ENCODE measurements around the gene PRLH. TPM values are rescaled to one million over a fixed set of nuclear protein-coding genes. Genes with fewer than 3 reads are reported as not detected.

PRLH gene
- total and polyA plus RNA-seq, 12 donors, result not detected

- ATAC-seq (no peak), DNase-seq (no peak)
- peaks cover 0 to 21% (median 11%) of the 10 kb centered on the region in 11 donors for H3K9me3 ChIP-seq
- H3K27ac ChIP-seq, result no peak overlapping the region
- H3K27me3 ChIP-seq, result no peaks in the 10 kb centered on the region
- H3K36me3 ChIP-seq, result peaks cover 0 to 24% (median 0%) of the 10 kb centered on the region in 9 donors
- TF ChIP-seq, protein P1, sequence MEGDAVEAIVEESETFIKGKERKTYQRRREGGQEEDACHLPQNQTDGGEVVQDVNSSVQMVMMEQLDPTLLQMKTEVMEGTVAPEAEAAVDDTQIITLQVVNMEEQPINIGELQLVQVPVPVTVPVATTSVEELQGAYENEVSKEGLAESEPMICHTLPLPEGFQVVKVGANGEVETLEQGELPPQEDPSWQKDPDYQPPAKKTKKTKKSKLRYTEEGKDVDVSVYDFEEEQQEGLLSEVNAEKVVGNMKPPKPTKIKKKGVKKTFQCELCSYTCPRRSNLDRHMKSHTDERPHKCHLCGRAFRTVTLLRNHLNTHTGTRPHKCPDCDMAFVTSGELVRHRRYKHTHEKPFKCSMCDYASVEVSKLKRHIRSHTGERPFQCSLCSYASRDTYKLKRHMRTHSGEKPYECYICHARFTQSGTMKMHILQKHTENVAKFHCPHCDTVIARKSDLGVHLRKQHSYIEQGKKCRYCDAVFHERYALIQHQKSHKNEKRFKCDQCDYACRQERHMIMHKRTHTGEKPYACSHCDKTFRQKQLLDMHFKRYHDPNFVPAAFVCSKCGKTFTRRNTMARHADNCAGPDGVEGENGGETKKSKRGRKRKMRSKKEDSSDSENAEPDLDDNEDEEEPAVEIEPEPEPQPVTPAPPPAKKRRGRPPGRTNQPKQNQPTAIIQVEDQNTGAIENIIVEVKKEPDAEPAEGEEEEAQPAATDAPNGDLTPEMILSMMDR (IDR thresholded peaks at IDR 0.05), result no peak
- intact Hi-C loops (cut with DNase I), result no loop called here
- WGBS, 2 donors, result 99 to 100% methylated on average over 1 of the region's 1 CpG
- peaks cover 0 to 12% (median 9%) of the 10 kb centered on the region in 9 donors for H3K4me1 ChIP-seq
- no peak overlapping the region for H3K4me3 ChIP-seq
These were observed 10.8 kb upstream of the PRLH start for GRCh38 chr2:237555560-237555959.

DNA sequence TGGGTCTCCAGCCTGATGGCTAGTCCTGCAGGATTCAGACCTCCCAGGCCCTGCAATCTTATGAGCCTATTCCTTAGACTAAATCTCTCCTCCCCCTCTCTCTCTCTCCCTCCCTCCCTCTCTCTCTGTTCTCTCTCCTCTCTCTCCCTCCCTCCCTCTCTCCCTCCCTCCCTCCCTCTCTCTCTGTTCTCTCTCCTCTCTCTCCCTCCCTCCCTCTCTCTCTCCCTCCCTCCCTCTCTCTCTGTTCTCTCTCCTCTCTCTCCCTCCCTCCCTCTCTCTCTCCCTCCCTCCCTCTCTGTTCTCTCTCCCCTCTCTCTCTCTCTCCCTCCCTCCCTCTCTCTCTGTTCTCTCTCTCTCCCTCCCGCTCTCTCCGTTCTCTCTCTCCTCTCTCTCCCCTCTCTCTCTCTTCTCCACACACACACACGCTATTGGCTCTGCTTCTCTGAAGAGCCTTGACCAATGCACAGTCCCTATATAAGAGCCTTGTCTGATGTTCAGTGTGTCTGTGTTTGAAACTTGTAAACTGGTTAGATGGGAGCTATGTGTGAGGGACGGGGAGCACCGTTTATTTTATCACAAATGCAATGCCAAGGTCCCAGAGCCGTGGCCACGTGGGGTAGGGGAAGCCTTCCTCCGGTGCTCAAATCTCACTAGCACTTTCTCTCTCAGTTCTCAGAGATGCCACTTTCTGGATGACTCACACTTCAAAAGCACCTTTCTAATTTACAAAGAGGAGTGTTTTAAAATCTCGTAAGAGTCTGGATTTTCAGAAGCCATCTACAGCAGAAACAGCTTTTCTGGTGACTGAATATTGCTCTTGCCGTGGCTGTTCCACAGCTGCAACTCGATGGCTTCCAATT lies 9.4 kb upstream of the PRLH start:
- Histone ChIP-seq H3K27ac (no peak overlapping the region), H3K27me3 (no peaks in the 10 kb centered on the region), H3K4me3 (no peak overlapping the region), H3K36me3 (peaks cover 0 to 24% (median 0%) of the 10 kb centered on the region in 9 donors), H3K4me1 (peaks cover 0 to 12% (median 9%) of the 10 kb centered on the region in 9 donors), H3K9me3 (peaks cover 0 to 21% (median 11%) of the 10 kb centered on the region in 11 donors)
- intact Hi-C loops (cut with DNase I), result no loop called here
- no peak for ATAC-seq
- no peak for DNase-seq
- TF ChIP-seq, protein P1 (IDR thresholded peaks at IDR 0.05), result no peak
- whole genome bisulfite sequencing, 2 donors, result 62 to 64% methylated on average over 11 of the region's 11 CpGs

DNA sequence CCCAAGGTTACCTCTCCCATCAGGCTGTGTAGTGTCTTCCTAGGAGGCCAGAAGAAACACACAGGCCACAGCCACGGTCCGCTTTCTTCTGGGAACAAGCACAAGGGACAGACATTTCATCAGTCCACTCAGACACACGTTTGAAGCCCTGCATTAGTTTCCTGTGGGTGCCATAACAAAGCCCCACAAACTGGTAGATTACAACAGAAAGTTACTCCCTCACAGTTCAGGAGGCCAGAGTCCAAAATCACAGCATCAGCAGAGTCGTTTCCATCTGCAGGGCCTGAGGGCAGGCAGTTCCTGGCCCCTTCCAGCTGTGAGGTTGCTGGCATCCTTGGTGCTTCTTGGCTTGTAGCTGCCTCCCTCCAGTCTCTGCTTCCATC lies 8.8 kb upstream of the PRLH start:
- Histone ChIP-seq H3K4me3 (no peak overlapping the region), H3K4me1 (peaks cover 0 to 12% (median 9%) of the 10 kb centered on the region in 9 donors), H3K27ac (no peak overlapping the region), H3K27me3 (no peaks in the 10 kb centered on the region), H3K9me3 (peaks cover 0 to 21% (median 11%) of the 10 kb centered on the region in 11 donors), H3K36me3 (peaks cover 0 to 21% (median 0%) of the 10 kb centered on the region in 9 donors)
- intact Hi-C loops (cut with DNase I), result no loop called here
- TF ChIP-seq, protein P1 (IDR thresholded peaks at IDR 0.05), result no peak
- WGBS, 2 donors, result 75 to 77% methylated on average over 4 of the region's 4 CpGs
- DNase-seq, result no peak
- ATAC-seq, result no peak

- WGBS, 2 donors, result 49 to 54% methylated on average over 22 of the region's 22 CpGs
- intact Hi-C loops (cut with DNase I), result no loop called here
- Histone ChIP-seq H3K27ac (no peak overlapping the region), H3K27me3 (peaks cover 0 to 7% (median 0%) of the 10 kb centered on the region in 7 donors), H3K36me3 (peaks cover 0 to 9% (median 0%) of the 10 kb centered on the region in 9 donors), H3K4me3 (no peak overlapping the region), H3K9me3 (peaks cover 0 to 21% (median 11%) of the 10 kb centered on the region in 11 donors), H3K4me1 (peaks cover 0 to 12% (median 9%) of the 10 kb centered on the region in 9 donors)
- peak in 6 of 8 donors; percentile 15 to 69 (median 65) for ATAC-seq
- peak; percentile 44 to 49 for DNase-seq
- TF ChIP-seq, protein P1 (IDR thresholded peaks at IDR 0.05), result no peak
These were observed 7.3 kb upstream of the PRLH start for GRCh38 chr2:237558961-237559641.
